Stimulated activated CD4-positive, alpha-beta T cell treated with anti-CD3 and anti-CD28 coated beads, Interleukin-1b, Interleukin-23, amount 100 ng/mL, for 24 hours (primary cell): ENCODE results near the gene SNPH.
"Not testable (repeated sequence)": the region's sequence is repeated elsewhere in the genome, so short reads cannot be mapped to it uniquely, and the experiment has no call there.

Experiments
- DNase-seq, 4 experiments: peaks; one replicate each; pipeline ENCODE4 v3.0.0-alpha.2; 2020; ENCODE audit warnings: low read depth in 4 of 4, low spot score in 1 of 4

The SNPH gene

GRCh38 chr20:1336699-1337367, 70.7 kb downstream of the SNPH start:
- no peak for DNase-seq

GRCh38 chr20:1337441-1337840, 71.3 kb downstream of the SNPH start:
- DNase-seq, result no peak

GRCh38 chr20:1338096-1338495, 72.0 kb downstream of the SNPH start:
- no peak for DNase-seq

- no peak for DNase-seq
These were observed 72.7 kb downstream of the SNPH start for GRCh38 chr20:1338801-1339200.

GRCh38 chr20:1341561-1342265, 75.6 kb downstream of the SNPH start:
- DNase-seq, result no peak

DNA sequence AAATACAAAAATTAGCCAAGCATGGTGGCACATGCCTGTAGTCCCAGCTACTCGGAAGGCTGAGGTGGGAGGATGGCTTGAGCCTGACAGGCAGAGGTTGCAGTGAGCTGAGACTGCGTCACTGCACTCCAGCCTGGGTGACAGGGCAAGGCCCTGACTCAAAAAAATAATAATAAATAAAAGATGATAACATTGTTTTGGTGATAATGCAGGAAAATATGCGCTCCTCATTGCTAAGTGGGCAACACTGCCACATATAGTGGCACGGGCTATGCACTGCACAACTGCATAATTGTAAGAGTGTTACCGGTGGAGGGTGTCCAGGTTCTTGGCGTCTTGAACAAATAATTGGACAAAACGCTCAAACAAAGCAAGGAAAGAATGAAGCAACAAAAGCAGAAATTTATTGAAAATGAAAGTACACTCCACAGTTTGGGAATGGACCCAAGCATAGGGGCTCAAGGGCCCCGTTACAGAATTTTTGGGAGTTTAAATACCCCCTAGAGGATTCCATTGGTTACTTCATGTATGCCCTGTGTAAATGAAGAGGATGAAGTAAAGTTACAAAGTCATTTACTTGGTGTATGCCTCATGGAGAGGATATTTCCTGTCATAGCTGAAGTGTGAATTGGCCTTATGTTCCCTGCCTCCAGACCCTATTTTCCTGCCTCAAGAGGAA, 77.5 kb downstream of the SNPH start:
- DNase-seq, result not testable (repeated sequence)

DNA sequence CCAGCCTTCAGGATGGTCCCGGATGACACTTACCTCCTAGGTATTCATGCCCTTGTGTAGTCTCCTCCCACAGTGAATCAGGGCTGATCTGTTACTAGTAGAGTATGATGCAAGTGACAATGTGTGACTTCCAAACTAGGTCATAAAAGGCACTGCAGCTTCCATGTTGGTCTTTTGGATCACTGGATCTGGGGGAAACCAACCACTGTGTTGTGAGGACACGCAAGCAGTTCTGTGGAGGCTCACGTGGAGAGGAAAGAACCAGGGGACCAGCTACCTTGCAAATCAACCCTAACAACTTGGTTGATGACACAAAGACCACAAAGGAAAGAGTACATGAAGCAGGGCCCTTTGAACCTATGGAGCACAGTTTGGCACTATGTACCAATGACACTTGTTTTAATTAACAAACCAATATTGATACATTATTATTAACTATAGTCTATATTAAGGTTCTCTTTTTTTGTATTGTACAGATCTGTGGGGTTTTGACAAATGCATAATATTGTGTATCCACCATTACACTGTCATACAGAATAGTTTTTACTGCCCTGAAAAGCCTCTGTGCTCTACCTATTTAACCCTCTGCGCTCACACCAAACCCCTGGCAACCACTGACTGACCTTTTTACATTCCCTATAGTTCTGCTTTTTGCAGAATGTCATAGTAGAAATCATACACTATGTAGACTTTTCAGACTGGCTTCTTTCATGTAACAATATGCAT, 79.1 kb downstream of the SNPH start:
- no peak for DNase-seq

GRCh38 chr20:1345756-1346093, 79.6 kb downstream of the SNPH start:
- DNase-seq, result no peak

DNA sequence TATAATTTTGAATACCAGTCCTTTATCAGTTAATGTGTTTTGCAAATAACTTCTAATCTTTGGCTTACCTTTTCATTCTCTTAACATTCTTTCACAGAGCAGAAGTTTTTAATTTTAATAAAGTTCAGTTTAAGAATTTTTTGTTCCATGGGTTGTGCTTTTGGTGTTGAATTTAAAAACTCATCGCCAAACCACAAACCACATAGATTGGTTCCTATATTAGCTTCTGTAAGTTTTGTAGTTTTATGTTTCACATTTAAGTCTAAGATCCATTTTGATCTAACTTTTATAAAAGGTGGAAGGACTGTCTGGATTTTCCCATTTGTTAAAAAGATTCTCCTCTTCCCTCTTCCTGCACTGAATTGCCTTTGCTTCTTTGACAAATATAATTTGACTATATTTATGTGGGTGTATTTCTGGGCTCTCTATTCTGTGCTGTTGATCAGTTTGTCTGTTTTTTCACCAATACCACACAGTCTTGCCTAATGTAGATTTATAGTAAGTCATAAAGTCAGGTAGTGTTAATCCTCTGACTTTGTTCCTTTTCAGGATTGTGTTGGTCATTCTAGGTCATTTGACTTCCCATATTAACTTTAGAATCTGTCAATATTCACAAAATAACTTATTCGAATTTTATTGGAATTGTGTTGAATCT, 80.3 kb downstream of the SNPH start:
- DNase-seq, result no peak

DNA sequence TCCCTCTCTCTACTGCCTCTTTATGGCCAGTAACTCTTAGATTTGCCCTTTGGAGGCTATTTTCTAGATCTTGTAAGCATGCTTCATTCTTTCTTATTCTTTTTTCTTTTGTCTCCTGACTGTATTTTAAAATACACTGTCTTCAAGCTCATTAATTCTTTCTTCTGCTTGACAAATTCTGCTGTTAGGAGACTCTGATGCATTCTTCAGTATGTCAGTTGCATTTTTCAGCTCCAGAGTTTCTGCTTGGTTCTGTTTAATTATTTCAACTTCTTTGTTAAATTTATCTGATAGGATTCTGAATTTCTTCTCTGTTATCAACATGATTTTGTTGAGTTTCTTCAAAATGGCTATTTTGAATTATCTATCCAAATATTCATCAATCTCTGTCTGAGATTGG, 87.9 kb downstream of the SNPH start:
- DNase-seq, result no peak

DNA sequence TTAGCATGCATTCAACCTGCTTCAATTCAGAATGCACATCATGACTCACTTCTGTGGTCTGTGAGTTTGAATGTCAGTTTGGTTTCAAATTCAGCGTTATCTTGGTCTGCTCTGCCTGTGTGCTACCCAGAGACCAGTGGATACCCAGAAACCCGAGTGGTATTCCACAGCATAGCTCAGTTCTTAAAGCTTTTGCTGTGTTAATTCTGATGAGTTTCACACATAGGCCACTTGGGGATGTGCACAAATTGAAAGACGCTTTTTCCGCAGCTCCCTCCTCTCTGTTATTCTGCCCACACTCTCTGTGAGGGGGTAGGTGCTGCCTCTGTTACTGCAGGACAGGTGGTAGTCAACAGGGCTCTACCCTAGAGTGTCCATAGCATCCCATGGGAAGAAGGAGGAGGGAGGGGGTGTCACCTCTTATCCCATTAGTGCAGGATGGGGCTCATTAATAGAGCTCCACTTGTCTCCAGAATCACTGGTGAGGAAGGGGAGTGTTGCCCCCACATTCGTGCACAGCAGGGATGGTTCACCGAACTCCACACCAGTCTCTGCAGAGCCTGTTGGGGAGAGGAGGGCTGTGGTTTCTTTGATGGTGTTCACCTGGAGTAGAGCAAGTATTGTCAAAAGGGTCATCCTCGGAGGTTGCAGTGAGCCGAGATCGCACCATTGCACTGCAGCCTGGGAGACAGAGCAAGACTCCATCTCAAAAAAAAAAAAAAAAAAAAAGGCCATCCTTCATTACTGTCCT, 92.0 kb downstream of the SNPH start:
- DNase-seq, result peak in 1 of 4 experiments; percentile 8
